HEK293 (cell line): ENCODE measurements around the gene ST7.

Experiments
- KLF1 ChIP-seq: fragments of 450-650 bp; formaldehyde crosslinking; IDR thresholded peaks from 2 replicates; pipeline ENCODE4 v1.5.1; 2016; ENCODE audit warnings: missing biosample characterization, missing genetic modification characterization
- KLF10 ChIP-seq: fragments of 450-650 bp; IDR thresholded peaks from 2 replicates; pipeline ENCODE4 v1.5.1; 2018; ENCODE audit warnings: missing biosample characterization, mild to moderate bottlenecking, missing genetic modification characterization
- KLF16 ChIP-seq: fragments of 450-650 bp; formaldehyde crosslinking; IDR thresholded peaks from 2 replicates; pipeline ENCODE4 v1.5.1; 2017; ENCODE audit warnings: missing biosample characterization, missing genetic modification characterization
- TCF7L2 ChIP-seq: IDR thresholded peaks from 2 replicates; pipeline ENCODE4 v1.6.1; 2011; ENCODE audit warnings: low read depth, mild to moderate bottlenecking, inconsistent platforms, low read length, moderate library complexity, borderline replicate concordance
- ZBTB20 ChIP-seq: fragments of 450-650 bp; formaldehyde crosslinking; IDR thresholded peaks from 2 replicates; pipeline ENCODE4 v1.5.1; 2016; ENCODE audit warnings: missing biosample characterization, missing genetic modification characterization
- ZFP3 ChIP-seq: fragments of 450-650 bp; formaldehyde crosslinking; IDR thresholded peaks from 2 replicates; pipeline ENCODE4 v1.5.1; 2016; ENCODE audit warnings: low read depth, missing biosample characterization, missing genetic modification characterization
- ZNF16 ChIP-seq: fragments of 450-650 bp; formaldehyde crosslinking; IDR thresholded peaks from 2 replicates; pipeline ENCODE4 v1.5.1; 2016; ENCODE audit warnings: low read depth, missing biosample characterization, missing genetic modification characterization
- ZNF341 ChIP-seq: fragments of 450-650 bp; formaldehyde crosslinking; IDR thresholded peaks from 2 replicates; pipeline ENCODE4; 2016; ENCODE audit warnings: low read depth, missing biosample characterization, missing genetic modification characterization
- ZNF561 ChIP-seq: fragments of 450-650 bp; IDR thresholded peaks from 2 replicates; pipeline ENCODE4 v1.5.1; 2018; ENCODE audit warnings: missing biosample characterization, missing genetic modification characterization, borderline replicate concordance
- TF ChIP-seq, protein P1 (sequence below): fragments of 450-650 bp; formaldehyde crosslinking; IDR thresholded peaks from 2 replicates; pipeline ENCODE4 v1.5.1; 2016; ENCODE audit warnings: missing biosample characterization, missing genetic modification characterization
- TF ChIP-seq, protein P2 (sequence below): fragments of 450-650 bp; formaldehyde crosslinking; optimal IDR thresholded peaks from 2 replicates; pipeline ENCODE3; 2016; ENCODE audit warnings: missing biosample characterization, mild to moderate bottlenecking, missing genetic modification characterization
- TF ChIP-seq, protein P3 (sequence below): fragments of 450-650 bp; formaldehyde crosslinking; IDR thresholded peaks from 2 replicates; pipeline ENCODE4 v1.5.1; 2016; ENCODE audit warnings: missing biosample characterization, missing genetic modification characterization
- TF ChIP-seq, protein P4 (sequence below): fragments of 450-650 bp; formaldehyde crosslinking; conservative IDR thresholded peaks from 2 replicates; pipeline ENCODE4 v1.5.1; 2016; ENCODE audit warnings: low read depth, missing biosample characterization, missing genetic modification characterization
- TF ChIP-seq, protein P5 (sequence below): fragments of 450-650 bp; formaldehyde crosslinking; IDR thresholded peaks from 2 replicates; pipeline ENCODE4 v1.5.1; 2016; ENCODE audit warnings: missing biosample characterization, missing genetic modification characterization

DNA sequence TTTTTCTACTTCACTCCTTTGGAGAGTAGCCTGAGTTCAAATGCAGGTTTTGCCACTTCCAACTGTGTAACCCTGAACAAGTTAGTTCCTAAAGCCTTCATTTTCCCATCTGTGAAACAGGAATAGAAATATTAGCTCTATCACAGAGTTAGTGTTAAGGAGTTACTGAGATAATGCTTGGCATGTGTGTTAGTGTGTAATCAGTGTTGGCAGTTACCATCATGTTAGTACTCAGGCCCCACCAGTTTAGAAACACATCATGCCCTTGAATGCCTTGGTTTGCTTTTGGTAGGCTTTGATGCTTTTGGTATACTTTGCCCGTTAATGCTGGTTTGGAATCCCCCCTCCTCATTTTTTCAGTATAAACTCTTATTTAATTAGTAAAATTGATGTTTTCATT is 249.9 kb downstream of the ST7 start:
- TF ChIP-seq, protein P1, sequence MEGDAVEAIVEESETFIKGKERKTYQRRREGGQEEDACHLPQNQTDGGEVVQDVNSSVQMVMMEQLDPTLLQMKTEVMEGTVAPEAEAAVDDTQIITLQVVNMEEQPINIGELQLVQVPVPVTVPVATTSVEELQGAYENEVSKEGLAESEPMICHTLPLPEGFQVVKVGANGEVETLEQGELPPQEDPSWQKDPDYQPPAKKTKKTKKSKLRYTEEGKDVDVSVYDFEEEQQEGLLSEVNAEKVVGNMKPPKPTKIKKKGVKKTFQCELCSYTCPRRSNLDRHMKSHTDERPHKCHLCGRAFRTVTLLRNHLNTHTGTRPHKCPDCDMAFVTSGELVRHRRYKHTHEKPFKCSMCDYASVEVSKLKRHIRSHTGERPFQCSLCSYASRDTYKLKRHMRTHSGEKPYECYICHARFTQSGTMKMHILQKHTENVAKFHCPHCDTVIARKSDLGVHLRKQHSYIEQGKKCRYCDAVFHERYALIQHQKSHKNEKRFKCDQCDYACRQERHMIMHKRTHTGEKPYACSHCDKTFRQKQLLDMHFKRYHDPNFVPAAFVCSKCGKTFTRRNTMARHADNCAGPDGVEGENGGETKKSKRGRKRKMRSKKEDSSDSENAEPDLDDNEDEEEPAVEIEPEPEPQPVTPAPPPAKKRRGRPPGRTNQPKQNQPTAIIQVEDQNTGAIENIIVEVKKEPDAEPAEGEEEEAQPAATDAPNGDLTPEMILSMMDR (tag by site-specific recombination): no peak
- TF ChIP-seq, protein P2, sequence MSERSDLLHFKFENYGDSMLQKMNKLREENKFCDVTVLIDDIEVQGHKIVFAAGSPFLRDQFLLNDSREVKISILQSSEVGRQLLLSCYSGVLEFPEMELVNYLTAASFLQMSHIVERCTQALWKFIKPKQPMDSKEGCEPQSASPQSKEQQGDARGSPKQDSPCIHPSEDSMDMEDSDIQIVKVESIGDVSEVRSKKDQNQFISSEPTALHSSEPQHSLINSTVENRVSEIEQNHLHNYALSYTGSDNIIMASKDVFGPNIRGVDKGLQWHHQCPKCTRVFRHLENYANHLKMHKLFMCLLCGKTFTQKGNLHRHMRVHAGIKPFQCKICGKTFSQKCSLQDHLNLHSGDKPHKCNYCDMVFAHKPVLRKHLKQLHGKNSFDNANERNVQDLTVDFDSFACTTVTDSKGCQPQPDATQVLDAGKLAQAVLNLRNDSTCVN: no peak
- TF ChIP-seq, protein P3, sequence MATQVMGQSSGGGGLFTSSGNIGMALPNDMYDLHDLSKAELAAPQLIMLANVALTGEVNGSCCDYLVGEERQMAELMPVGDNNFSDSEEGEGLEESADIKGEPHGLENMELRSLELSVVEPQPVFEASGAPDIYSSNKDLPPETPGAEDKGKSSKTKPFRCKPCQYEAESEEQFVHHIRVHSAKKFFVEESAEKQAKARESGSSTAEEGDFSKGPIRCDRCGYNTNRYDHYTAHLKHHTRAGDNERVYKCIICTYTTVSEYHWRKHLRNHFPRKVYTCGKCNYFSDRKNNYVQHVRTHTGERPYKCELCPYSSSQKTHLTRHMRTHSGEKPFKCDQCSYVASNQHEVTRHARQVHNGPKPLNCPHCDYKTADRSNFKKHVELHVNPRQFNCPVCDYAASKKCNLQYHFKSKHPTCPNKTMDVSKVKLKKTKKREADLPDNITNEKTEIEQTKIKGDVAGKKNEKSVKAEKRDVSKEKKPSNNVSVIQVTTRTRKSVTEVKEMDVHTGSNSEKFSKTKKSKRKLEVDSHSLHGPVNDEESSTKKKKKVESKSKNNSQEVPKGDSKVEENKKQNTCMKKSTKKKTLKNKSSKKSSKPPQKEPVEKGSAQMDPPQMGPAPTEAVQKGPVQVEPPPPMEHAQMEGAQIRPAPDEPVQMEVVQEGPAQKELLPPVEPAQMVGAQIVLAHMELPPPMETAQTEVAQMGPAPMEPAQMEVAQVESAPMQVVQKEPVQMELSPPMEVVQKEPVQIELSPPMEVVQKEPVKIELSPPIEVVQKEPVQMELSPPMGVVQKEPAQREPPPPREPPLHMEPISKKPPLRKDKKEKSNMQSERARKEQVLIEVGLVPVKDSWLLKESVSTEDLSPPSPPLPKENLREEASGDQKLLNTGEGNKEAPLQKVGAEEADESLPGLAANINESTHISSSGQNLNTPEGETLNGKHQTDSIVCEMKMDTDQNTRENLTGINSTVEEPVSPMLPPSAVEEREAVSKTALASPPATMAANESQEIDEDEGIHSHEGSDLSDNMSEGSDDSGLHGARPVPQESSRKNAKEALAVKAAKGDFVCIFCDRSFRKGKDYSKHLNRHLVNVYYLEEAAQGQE: no peak
- TF ChIP-seq KLF10 (tag by site-specific recombination) (no peak), KLF1 (tag by site-specific recombination) (no peak), ZBTB20 (tag by site-specific recombination) (no peak), ZNF16 (tag by site-specific recombination) (no peak), ZNF561 (tag by site-specific recombination) (no peak), ZNF341 (no peak), TCF7L2 (no peak), KLF16 (tag by site-specific recombination) (no peak), ZFP3 (tag by site-specific recombination) (no peak)
- TF ChIP-seq, protein P4, sequence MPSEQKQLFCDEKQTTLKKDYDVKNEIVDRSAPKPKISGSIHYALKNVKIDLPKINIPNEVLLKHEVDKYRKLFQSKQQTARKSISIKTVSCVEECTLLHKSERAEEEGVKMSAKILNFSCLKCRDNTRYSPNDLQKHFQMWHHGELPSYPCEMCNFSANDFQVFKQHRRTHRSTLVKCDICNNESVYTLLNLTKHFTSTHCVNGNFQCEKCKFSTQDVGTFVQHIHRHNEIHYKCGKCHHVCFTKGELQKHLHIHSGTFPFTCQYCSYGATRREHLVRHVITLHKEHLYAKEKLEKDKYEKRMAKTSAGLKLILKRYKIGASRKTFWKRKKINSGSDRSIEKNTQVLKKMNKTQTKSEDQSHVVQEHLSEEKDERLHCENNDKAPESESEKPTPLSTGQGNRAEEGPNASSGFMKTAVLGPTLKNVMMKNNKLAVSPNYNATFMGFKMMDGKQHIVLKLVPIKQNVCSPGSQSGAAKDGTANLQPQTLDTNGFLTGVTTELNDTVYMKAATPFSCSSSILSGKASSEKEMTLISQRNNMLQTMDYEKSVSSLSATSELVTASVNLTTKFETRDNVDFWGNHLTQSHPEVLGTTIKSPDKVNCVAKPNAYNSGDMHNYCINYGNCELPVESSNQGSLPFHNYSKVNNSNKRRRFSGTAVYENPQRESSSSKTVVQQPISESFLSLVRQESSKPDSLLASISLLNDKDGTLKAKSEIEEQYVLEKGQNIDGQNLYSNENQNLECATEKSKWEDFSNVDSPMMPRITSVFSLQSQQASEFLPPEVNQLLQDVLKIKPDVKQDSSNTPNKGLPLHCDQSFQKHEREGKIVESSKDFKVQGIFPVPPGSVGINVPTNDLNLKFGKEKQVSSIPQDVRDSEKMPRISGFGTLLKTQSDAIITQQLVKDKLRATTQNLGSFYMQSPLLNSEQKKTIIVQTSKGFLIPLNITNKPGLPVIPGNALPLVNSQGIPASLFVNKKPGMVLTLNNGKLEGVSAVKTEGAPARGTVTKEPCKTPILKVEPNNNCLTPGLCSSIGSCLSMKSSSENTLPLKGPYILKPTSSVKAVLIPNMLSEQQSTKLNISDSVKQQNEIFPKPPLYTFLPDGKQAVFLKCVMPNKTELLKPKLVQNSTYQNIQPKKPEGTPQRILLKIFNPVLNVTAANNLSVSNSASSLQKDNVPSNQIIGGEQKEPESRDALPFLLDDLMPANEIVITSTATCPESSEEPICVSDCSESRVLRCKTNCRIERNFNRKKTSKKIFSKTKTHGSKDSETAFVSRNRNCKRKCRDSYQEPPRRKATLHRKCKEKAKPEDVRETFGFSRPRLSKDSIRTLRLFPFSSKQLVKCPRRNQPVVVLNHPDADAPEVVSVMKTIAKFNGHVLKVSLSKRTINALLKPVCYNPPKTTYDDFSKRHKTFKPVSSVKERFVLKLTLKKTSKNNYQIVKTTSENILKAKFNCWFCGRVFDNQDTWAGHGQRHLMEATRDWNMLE (tag by site-specific recombination): no peak
- TF ChIP-seq, protein P5, sequence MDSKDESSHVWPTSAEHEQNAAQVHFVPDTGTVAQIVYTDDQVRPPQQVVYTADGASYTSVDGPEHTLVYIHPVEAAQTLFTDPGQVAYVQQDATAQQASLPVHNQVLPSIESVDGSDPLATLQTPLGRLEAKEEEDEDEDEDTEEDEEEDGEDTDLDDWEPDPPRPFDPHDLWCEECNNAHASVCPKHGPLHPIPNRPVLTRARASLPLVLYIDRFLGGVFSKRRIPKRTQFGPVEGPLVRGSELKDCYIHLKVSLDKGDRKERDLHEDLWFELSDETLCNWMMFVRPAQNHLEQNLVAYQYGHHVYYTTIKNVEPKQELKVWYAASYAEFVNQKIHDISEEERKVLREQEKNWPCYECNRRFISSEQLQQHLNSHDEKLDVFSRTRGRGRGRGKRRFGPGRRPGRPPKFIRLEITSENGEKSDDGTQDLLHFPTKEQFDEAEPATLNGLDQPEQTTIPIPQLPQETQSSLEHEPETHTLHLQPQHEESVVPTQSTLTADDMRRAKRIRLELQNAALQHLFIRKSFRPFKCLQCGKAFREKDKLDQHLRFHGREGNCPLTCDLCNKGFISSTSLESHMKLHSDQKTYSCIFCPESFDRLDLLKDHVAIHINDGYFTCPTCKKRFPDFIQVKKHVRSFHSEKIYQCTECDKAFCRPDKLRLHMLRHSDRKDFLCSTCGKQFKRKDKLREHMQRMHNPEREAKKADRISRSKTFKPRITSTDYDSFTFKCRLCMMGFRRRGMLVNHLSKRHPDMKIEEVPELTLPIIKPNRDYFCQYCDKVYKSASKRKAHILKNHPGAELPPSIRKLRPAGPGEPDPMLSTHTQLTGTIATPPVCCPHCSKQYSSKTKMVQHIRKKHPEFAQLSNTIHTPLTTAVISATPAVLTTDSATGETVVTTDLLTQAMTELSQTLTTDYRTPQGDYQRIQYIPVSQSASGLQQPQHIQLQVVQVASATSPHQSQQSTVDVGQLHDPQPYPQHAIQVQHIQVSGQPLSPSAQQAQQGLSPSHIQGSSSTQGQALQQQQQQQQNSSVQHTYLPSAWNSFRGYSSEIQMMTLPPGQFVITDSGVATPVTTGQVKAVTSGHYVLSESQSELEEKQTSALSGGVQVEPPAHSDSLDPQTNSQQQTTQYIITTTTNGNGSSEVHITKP (tag by site-specific recombination): no peak
